Bronchial epithelial cell (primary cell): ENCODE results near the gene ARAF. TPM values are rescaled to one million over a fixed set of nuclear protein-coding genes. Genes with fewer than 3 reads are reported as not detected.
A peak's percentile ranks its signal among the peaks of the same experiment; 100 is the strongest.

Source experiments
- DNase-seq: peaks from one replicate; pipeline ENCODE4 v3.0.0-alpha.2; 2010; ENCODE audit warnings: low read depth
- FAIRE-seq: peaks from 2 replicates; lab custom pipeline; 2011; peaks lifted over from hg19 to GRCh38; lab: Jason Lieb, UNC
- H3K27me3 ChIP-seq: 2 replicates; pipeline ENCODE4 v1.5.1; 2011; ENCODE audit warnings: low read length; ENCODE audit not compliant: control insufficient read depth, insufficient read depth
- H3K36me3 ChIP-seq: 2 replicates; pipeline ENCODE4 v1.5.1; 2011; ENCODE audit warnings: low read length; ENCODE audit not compliant: control insufficient read depth, insufficient read depth
- H3K4me3 ChIP-seq: 2 replicates; pipeline ENCODE4 v1.5.1; 2011; ENCODE audit warnings: mild to moderate bottlenecking, low read depth, low read length, control low read depth
- CTCF ChIP-seq: IDR thresholded peaks from 2 replicates; pipeline ENCODE4 v1.5.1; 2011; ENCODE audit warnings: mild to moderate bottlenecking, moderate library complexity, low read length, control low read depth, inconsistent platforms; ENCODE audit not compliant: insufficient read depth, severe bottlenecking
- total RNA-seq: library from RNA; depleted of rRNA; stranded (reverse); fragments of >200 nt; gene quantifications from 2 replicates; pipeline ENCODE4 v1.2.1, GENCODE V29; 2014

ARAF gene
- total RNA-seq, 1 donor from 2014 or later = 9.2 TPM

DNA sequence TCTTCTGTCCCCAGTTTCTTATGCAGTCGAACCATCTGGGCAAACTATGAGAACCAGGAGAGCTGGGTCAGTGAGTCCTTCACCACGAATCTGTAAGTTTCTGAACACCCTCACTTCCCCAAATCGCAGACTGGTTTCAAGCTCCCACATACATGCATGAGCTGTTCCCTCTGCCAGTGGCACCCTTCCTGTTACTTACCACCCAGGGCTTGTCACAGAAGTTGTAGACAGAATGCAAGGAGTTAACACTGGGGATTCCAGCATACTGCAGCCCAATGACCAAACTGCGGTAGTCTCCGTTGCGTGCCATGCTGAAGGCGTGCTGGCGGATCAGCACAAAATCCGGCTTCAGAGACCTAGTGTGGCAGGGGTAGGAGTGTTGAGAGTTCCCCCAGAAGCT, 44.0 kb downstream of the ARAF start:
- no peak for TF ChIP-seq CTCF
- FAIRE-seq (no peak), DNase-seq (no peak)
- Histone ChIP-seq H3K36me3 (no peaks in the 10 kb centered on the region), H3K27me3 (no peaks in the 10 kb centered on the region), H3K4me3 (no peak overlapping the region)

DNA sequence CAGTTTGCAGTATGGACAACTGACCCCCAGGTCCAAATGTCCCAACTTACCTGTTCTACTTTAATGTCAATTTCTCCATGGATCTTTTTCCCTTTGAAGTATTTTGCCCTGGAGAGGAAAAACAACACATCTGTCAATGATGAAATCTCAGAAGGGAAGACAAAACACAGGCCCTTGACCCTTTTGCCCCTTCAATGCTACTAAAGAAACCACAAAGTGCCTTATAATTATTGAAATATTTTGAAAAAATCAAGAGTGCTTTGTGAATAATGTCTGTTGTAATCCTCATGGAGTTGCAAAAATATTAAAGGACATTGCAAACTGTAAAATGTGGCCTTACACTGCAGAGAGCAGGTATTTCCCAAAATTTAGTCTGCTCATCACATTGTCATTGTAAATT, 46.1 kb downstream of the ARAF start:
- DNase-seq (no peak), FAIRE-seq (no peak)
- Histone ChIP-seq H3K36me3 (no peaks in the 10 kb centered on the region), H3K27me3 (no peaks in the 10 kb centered on the region), H3K4me3 (no peak overlapping the region)
- TF ChIP-seq CTCF = no peak

DNA sequence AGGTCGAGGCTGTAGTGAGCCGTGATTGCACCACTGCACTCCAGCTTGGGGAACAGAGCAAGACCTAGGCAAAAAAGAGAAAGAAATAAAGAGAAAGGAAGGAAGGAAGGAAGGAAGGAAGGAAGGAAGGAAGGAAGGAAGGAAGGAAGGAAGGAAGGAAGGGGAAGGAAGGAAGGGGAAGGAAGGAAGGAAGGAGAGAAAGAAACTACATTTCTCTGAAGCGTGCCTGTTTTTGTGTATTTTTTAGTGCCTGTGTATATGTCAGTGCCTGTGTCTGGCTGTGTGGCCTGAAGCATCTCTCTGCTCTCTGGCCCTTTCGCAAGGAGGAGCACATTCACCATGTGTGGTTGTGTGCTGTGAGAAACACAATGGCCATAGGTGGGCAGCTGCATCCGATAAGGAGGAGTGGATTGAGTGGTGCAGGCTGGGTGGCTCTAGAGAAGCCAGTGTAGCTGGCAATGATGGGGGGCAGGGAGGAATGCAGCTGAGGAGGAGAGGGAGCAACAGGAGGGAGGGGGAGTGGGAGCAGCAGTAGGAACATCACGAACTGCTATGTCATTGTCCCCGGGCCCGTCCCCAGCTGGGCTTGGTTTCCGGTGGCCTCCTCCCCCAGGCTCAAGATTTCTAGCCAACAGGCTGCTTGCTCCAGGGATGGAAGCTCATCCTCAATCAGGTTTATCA, 47.3 kb downstream of the ARAF start:
- H3K27me3 ChIP-seq = no peaks in the 10 kb centered on the region
- H3K36me3 ChIP-seq = no peaks in the 10 kb centered on the region
- FAIRE-seq (peak; percentile 7), DNase-seq (no peak)
- no peak overlapping the region for H3K4me3 ChIP-seq
- TF ChIP-seq CTCF = no peak

DNA sequence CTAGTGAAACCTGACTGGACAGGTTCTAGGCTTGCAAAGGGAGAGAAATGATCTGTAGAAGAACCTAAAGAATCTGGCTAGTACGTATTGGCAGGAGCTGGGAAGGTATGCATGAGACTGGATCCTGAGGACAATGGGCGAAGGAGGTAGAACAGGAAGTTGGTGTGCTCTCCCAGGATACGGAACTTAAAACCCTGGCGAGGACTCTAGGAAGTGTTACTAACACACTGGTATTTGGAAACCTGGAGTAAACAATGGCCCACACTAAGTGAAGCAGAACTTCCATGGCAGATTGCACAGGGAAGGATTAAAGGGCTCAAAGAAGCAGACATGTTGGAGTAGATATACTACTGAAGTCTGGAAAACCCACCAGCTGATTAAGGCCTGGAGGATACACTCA, 49.5 kb downstream of the ARAF start:
- DNase-seq = peak; percentile 5
- Histone ChIP-seq H3K4me3 (no peak overlapping the region), H3K36me3 (no peaks in the 10 kb centered on the region), H3K27me3 (no peaks in the 10 kb centered on the region)
- no peak for FAIRE-seq
- no peak for TF ChIP-seq CTCF

DNA sequence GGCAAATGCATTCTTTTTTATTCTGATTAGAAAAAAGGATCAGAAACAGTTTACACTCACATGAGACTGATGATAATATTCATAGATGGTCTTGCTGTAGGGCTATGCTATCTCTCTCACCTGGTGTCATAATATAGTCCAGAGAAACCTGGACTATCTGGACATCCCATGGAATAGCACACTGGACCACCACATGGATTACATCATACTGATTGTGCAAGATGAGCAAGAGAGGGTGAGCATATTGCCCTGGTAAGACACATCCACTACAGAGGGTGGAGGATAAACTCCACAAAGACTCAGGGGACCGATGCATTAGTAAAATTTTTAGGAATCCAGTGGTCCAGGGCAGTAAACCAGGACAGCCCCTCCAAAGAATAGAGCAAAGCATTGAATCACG, 50.5 kb downstream of the ARAF start:
- no peak for TF ChIP-seq CTCF

GRCh38 chrX:47611926-47612325, 50.9 kb downstream of the ARAF start:
- TF ChIP-seq CTCF = no peak
- Histone ChIP-seq H3K4me3 (no peak overlapping the region), H3K27me3 (no peaks in the 10 kb centered on the region), H3K36me3 (no peaks in the 10 kb centered on the region)
- DNase-seq = no peak
- no peak for FAIRE-seq

More for the DNA sequence above, 50.5 kb downstream of the ARAF start:
- no peak overlapping the region for H3K4me3 ChIP-seq
- no peaks in the 10 kb centered on the region for H3K36me3 ChIP-seq
- DNase-seq = no peak
- no peak for FAIRE-seq
- H3K27me3 ChIP-seq = no peaks in the 10 kb centered on the region
